ENCODE data around the gene SLC6A1. TPM values are rescaled to one million over a fixed set of nuclear protein-coding genes. Genes with fewer than 3 reads are reported as not detected.

The SLC6A1 gene
- total and polyA plus RNA-seq, 2 of the 4 experiments (the other 2 are of a cell fraction) = 0.02 TPM; not detected in 1

DNA sequence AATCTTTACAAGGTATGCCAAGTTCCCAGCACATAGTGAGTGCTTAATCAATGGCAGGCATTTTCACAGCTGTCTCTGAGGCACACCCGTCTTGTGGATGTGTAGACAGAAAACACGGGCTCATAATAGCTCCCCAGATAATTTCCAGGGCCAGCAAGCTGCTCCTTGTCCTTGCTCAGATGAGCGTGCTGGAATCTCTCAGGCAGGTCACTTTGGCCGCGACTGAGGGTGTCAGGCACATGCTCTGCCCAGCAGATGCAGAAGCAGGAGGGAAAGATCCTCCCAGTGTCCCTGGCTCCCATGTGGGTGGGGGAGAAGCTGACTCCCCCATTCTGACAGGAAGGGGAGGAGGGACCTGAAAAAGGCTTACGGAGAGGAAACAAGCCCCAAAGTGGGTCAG lies 35.6 kb upstream of the SLC6A1 start:
- H2BK5ac ChIP-seq (ENCODE audit: low read depth, low read length, poor library complexity, severe bottlenecking) = no peak overlapping the region
- no peaks in the 10 kb centered on the region for H3K79me1 ChIP-seq (ENCODE audit: low read depth in 1 of 2, low read length in 2 of 2)
- 0 out of 2 replicates have a peak, but pooled peaks cover 4% of the 10 kb centered on the region for H4K20me1 ChIP-seq (ENCODE audit: insufficient read depth, low read length)
- H2BK15ac ChIP-seq (ENCODE audit: low read depth, low read length) = no peak overlapping the region
- no peaks in the 10 kb centered on the region for H3K4me1 ChIP-seq (ENCODE audit: control insufficient read depth, insufficient read depth, low read length)
- H3K9me3 ChIP-seq (ENCODE audit: control insufficient read depth, insufficient read depth, low read length) = no peaks in the 10 kb centered on the region
- no peak overlapping the region for H3K27ac ChIP-seq (ENCODE audit: insufficient read depth, low read length)
- H4K8ac ChIP-seq (ENCODE audit: low read depth in 2 of 2, low read length in 2 of 2) = no peak overlapping the region
- no peak for DNase-seq
- no peak overlapping the region for H4K5ac ChIP-seq (ENCODE audit: low read depth, low read length)
- H3K27me3 ChIP-seq (ENCODE audit: control insufficient read depth, insufficient read depth, low read length) = peaks cover 46% of the 10 kb centered on the region
- H2AK9ac ChIP-seq (replicated peaks; ENCODE audit: low read depth, low read length, poor library complexity) = no peak overlapping the region
- H3K18ac ChIP-seq (ENCODE audit: low read depth, low read length) = no peak overlapping the region
- H2BK120ac ChIP-seq (ENCODE audit: low read depth, low read length) = no peak overlapping the region
- no peak overlapping the region for H2AK5ac ChIP-seq (ENCODE audit: low read depth, low read length)
- no peak overlapping the region for H3K14ac ChIP-seq (replicated peaks; ENCODE audit: low read depth, low read length)
- H3K36me3 ChIP-seq (ENCODE audit: control insufficient read depth, insufficient read depth, low read length) = no peaks in the 10 kb centered on the region
- ChIA-PET CTCF (no interaction called here), POLR2A (ENCODE audit: unreplicated experiment) (no interaction called here)
- 0 out of 2 replicates have a peak, but pooled peaks cover 4% of the 10 kb centered on the region for H3K9me1 ChIP-seq (ENCODE audit: insufficient read depth, low read length)
- no peak overlapping the region for H2BK20ac ChIP-seq (ENCODE audit: low read depth, low read length)
- no peak for ATAC-seq (ENCODE audit: low read depth)
- 38% methylated on average over 2 of the region's 6 CpGs; no CpG with 5 or more reads in 1 of the 2 experiments for WGBS, 2 experiments (ENCODE audit: extremely low coverage in 2 of 2, insufficient read length in 1 of 2)
- H2AFZ ChIP-seq (replicated peaks; ENCODE audit: low read length, poor library complexity) = no peak overlapping the region
- no peak overlapping the region for H3K4me2 ChIP-seq (ENCODE audit: low read depth, low read length)
- no TSS peak for BruUV-seq (replicated peaks)
- no peak overlapping the region for H3K4ac ChIP-seq (ENCODE audit: low read depth, low read length)
- no peak overlapping the region for H3K56ac ChIP-seq (ENCODE audit: extremely low read depth, insufficient read depth, low read length)
- no peak overlapping the region for H3K23ac ChIP-seq (ENCODE audit: low read depth, low read length)
- H4K91ac ChIP-seq (ENCODE audit: insufficient read depth, low read depth, low read length) = no peak overlapping the region
- no peak overlapping the region for H3K9ac ChIP-seq (ENCODE audit: low read depth, low read length)
- in situ Hi-C loops (cut with MboI; ENCODE audit: low sequenced_read_pairs) = no loop called here
- intact Hi-C loops (cut with micrococcal nuclease) = no loop called here
- dilution Hi-C loops (cut with HindIII; ENCODE audit: low sequenced_read_pairs, unreplicated experiment) = no loop called here
- H3K4me3 ChIP-seq (ENCODE audit: insufficient read depth, low read depth, low read length) = no peak overlapping the region
- TF ChIP-seq ELK1 (IDR thresholded peaks at IDR 0.05; ENCODE audit: borderline replicate concordance, low read depth, low read length) = no peak
- no peak for TF ChIP-seq CHD1 (IDR thresholded peaks at IDR 0.05; ENCODE audit: low read depth, low read length)
- TF ChIP-seq POLR2A (IDR thresholded peaks at IDR 0.05; ENCODE audit: low read depth, low read length) = no peak
- TF ChIP-seq FOS (IDR thresholded peaks at IDR 0.05; ENCODE audit: low read depth, low read length) = no peak
- TF ChIP-seq RAD21 (IDR thresholded peaks at IDR 0.05; ENCODE audit: low read length) = no peak
- no peak for TF ChIP-seq MXI1 (IDR thresholded peaks at IDR 0.05; ENCODE audit: borderline replicate concordance, low read depth, low read length)
- no peak for TF ChIP-seq SMC3 (IDR thresholded peaks at IDR 0.05; ENCODE audit: low read depth, low read length)
- no peak for TF ChIP-seq RFX5 (IDR thresholded peaks at IDR 0.05; ENCODE audit: low read depth, low read length)
- TF ChIP-seq CEBPB (IDR thresholded peaks at IDR 0.05; ENCODE audit: low read depth, low read length) = no peak
- no peak for TF ChIP-seq MAFK (IDR thresholded peaks at IDR 0.05; ENCODE audit: low read depth, low read length)

Data from IMR-90 (cell line).